Kidney epithelial cell (primary cell): Measurements from ENCODE around the gene FOXF1. TPM values are rescaled to one million over a fixed set of nuclear protein-coding genes. Genes with fewer than 3 reads are reported as not detected.

Source experiments
- DNase-seq: peaks from one replicate; pipeline ENCODE4 v3.0.0-alpha.2; 2010; ENCODE audit warnings: low read depth
- H3K27me3 ChIP-seq: 2 replicates; pipeline ENCODE4 v1.6.0; 2011; ENCODE audit warnings: low read length; ENCODE audit not compliant: control insufficient read depth, insufficient read depth
- H3K36me3 ChIP-seq: 2 replicates; pipeline ENCODE4 v1.5.1; 2011; ENCODE audit warnings: low read length; ENCODE audit not compliant: control insufficient read depth, insufficient read depth
- H3K4me3 ChIP-seq: 2 replicates; pipeline ENCODE4 v1.5.1; 2011; ENCODE audit warnings: low read depth, mild to moderate bottlenecking, control low read depth, low read length
- CTCF ChIP-seq: IDR thresholded peaks from 2 replicates; pipeline ENCODE4 v1.5.1; 2011; ENCODE audit warnings: mild to moderate bottlenecking, moderate library complexity, low read length, control low read depth, inconsistent platforms; ENCODE audit not compliant: insufficient read depth, poor library complexity, severe bottlenecking
- total RNA-seq: library from RNA; depleted of rRNA; stranded (reverse); fragments of >200 nt; gene quantifications from 2 replicates; pipeline ENCODE4 v1.2.3, GENCODE V29; 2015

The FOXF1 gene
- total RNA-seq, 1 donor from 2014 or later: not detected

GRCh38 chr16:86466696-86467406, 43.5 kb upstream of the FOXF1 start:
- no peak overlapping the region for H3K4me3 ChIP-seq
- no peak for DNase-seq
- TF ChIP-seq CTCF: no peak
- H3K36me3 ChIP-seq: no peaks in the 10 kb centered on the region
- H3K27me3 ChIP-seq: no peaks in the 10 kb centered on the region

GRCh38 chr16:86467490-86467889, 42.8 kb upstream of the FOXF1 start:
- DNase-seq: no peak
- no peak overlapping the region for H3K4me3 ChIP-seq
- H3K27me3 ChIP-seq: no peaks in the 10 kb centered on the region
- H3K36me3 ChIP-seq: no peaks in the 10 kb centered on the region
- no peak for TF ChIP-seq CTCF

GRCh38 chr16:86470964-86471363, 39.4 kb upstream of the FOXF1 start:
- DNase-seq: no peak
- Histone ChIP-seq H3K36me3 (no peaks in the 10 kb centered on the region), H3K27me3 (no peaks in the 10 kb centered on the region), H3K4me3 (no peak overlapping the region)
- no peak for TF ChIP-seq CTCF

GRCh38 chr16:86471896-86472295, 38.4 kb upstream of the FOXF1 start:
- no peak for TF ChIP-seq CTCF
- Histone ChIP-seq H3K27me3 (peaks cover 2% of the 10 kb centered on the region), H3K4me3 (no peak overlapping the region), H3K36me3 (no peaks in the 10 kb centered on the region)
- DNase-seq: no peak

GRCh38 chr16:86472366-86472765, 38.0 kb upstream of the FOXF1 start:
- Histone ChIP-seq H3K27me3 (peaks cover 4% of the 10 kb centered on the region), H3K4me3 (no peak overlapping the region), H3K36me3 (no peaks in the 10 kb centered on the region)
- no peak for DNase-seq
- TF ChIP-seq CTCF: no peak

GRCh38 chr16:86476956-86477534, 33.3 kb upstream of the FOXF1 start:
- no peaks in the 10 kb centered on the region for H3K36me3 ChIP-seq
- H3K27me3 ChIP-seq: peaks cover 14% of the 10 kb centered on the region
- DNase-seq: no peak
- H3K4me3 ChIP-seq: no peak overlapping the region
- TF ChIP-seq CTCF: no peak
